GM06990 (cell line): ENCODE results near the gene GATAD1.

Experiments used
- DNase-seq: peaks from one replicate; pipeline ENCODE4 v3.0.0-alpha.2; 2011; ENCODE audit not compliant: insufficient read length; ENCODE audit errors: extremely low read depth
- H3K27me3 ChIP-seq: replicated peaks from 2 replicates; pipeline ENCODE4 v1.6.0; 2011; ENCODE audit warnings: low read length; ENCODE audit not compliant: control insufficient read depth, insufficient read depth
- H3K36me3 ChIP-seq: 2 replicates; pipeline ENCODE4 v1.5.1; 2011; ENCODE audit warnings: low read length; ENCODE audit not compliant: control insufficient read depth, insufficient read depth
- H3K4me3 ChIP-seq: replicated peaks from 2 replicates; pipeline ENCODE4 v1.5.1; 2011; ENCODE audit warnings: low read depth, mild to moderate bottlenecking, control low read depth, low read length
- CTCF ChIP-seq: IDR thresholded peaks from 2 replicates; pipeline ENCODE4 v1.5.1; 2011; ENCODE audit warnings: low read length, control low read depth, mild to moderate bottlenecking, inconsistent platforms; ENCODE audit not compliant: insufficient read depth, poor library complexity, severe bottlenecking

Gene GATAD1

GRCh38 chr7:92417913-92418312, 29.4 kb upstream of the GATAD1 start:
- no peak for DNase-seq
- no peak for TF ChIP-seq CTCF
- Histone ChIP-seq H3K4me3 (no peak overlapping the region), H3K27me3 (no peaks in the 10 kb centered on the region; the same call in 1 of the 2 replicates), H3K36me3 (no peaks in the 10 kb centered on the region)

GRCh38 chr7:92421676-92422435, 25.4 kb upstream of the GATAD1 start:
- no peak overlapping the region for H3K4me3 ChIP-seq
- no peaks in the 10 kb centered on the region for H3K27me3 ChIP-seq
- no peak for TF ChIP-seq CTCF
- no peak for DNase-seq
- no peaks in the 10 kb centered on the region for H3K36me3 ChIP-seq

- Histone ChIP-seq H3K36me3 (no peaks in the 10 kb centered on the region), H3K27me3 (no peaks in the 10 kb centered on the region), H3K4me3 (no peak overlapping the region)
- TF ChIP-seq CTCF: no peak
- DNase-seq: no peak
Observed at GRCh38 chr7:92422926-92423325, 24.4 kb upstream of the GATAD1 start.

GRCh38 chr7:92423710-92424131, 23.6 kb upstream of the GATAD1 start:
- H3K36me3 ChIP-seq: no peaks in the 10 kb centered on the region
- DNase-seq: no peak
- no peak for TF ChIP-seq CTCF
- no peaks in the 10 kb centered on the region for H3K27me3 ChIP-seq
- H3K4me3 ChIP-seq: no peak overlapping the region

- H3K36me3 ChIP-seq: no peaks in the 10 kb centered on the region
- no peak for TF ChIP-seq CTCF
- peak overlapping the region; percentile 16; the same call in 1 of the 2 replicates for H3K4me3 ChIP-seq
- no peak for DNase-seq
- no peaks in the 10 kb centered on the region for H3K27me3 ChIP-seq
Observed at GRCh38 chr7:92425311-92425947, 21.9 kb upstream of the GATAD1 start.

- Histone ChIP-seq H3K4me3 (no peak overlapping the region), H3K27me3 (no peaks in the 10 kb centered on the region), H3K36me3 (no peaks in the 10 kb centered on the region)
- no peak for TF ChIP-seq CTCF
- no peak for DNase-seq
Observed at GRCh38 chr7:92427193-92427592, 20.1 kb upstream of the GATAD1 start.
